HG02870 (cell line): ENCODE measurements around the gene LENEP.

Source experiments
- ATAC-seq: cut with Tn5 transposase; IDR thresholded peaks from one replicate; pipeline ENCODE4 v1.9.1; 2021; ENCODE audit warnings: mild to moderate bottlenecking, moderate library complexity; ENCODE audit not compliant: unreplicated experiment

LENEP gene

GRCh38 chr1:154993572-154994268 is at the start of gene LENEP:
Gene LENEP, plus strand, starts transcription at chr1:154993586. Its CDS starts 22 bp downstream, at chr1:154993608.
- ATAC-seq: no peak

- ATAC-seq: no peak
Observed at GRCh38 chr1:154943649-154944400, 49.6 kb upstream of the LENEP start.

- ATAC-seq: no peak
Observed at GRCh38 chr1:154944401-154945159, 48.8 kb upstream of the LENEP start.

GRCh38 chr1:154945160-154945961 is 48.0 kb upstream of the LENEP start:
- ATAC-seq: no peak

GRCh38 chr1:154945962-154946850 is 47.2 kb upstream of the LENEP start:
- ATAC-seq: no peak

GRCh38 chr1:154948079-154948478 is 45.3 kb upstream of the LENEP start:
- no peak for ATAC-seq

- no peak for ATAC-seq
Observed at GRCh38 chr1:154951901-154952657, 41.3 kb upstream of the LENEP start.

GRCh38 chr1:154952664-154953063 is 40.7 kb upstream of the LENEP start:
- no peak for ATAC-seq

- ATAC-seq: no peak
Observed at GRCh38 chr1:154953611-154954038, 39.8 kb upstream of the LENEP start.

GRCh38 chr1:154954541-154954940 is 38.8 kb upstream of the LENEP start:
- no peak for ATAC-seq

- peak; percentile 39 for ATAC-seq
Observed at GRCh38 chr1:154955039-154955717, 38.2 kb upstream of the LENEP start.

- ATAC-seq: peak; percentile 61
Observed at GRCh38 chr1:154955718-154956543, 37.5 kb upstream of the LENEP start, which contains the start of gene PBXIP1. Gene PBXIP1, minus strand, starts transcription at chr1:154956099. Its CDS starts 2,378 bp downstream, at chr1:154953721.

GRCh38 chr1:154956544-154956941 is 36.8 kb upstream of the LENEP start:
- no peak for ATAC-seq

- ATAC-seq: no peak
Observed at GRCh38 chr1:154957091-154957657, 36.2 kb upstream of the LENEP start.

GRCh38 chr1:154958036-154958435 is 35.4 kb upstream of the LENEP start:
- no peak for ATAC-seq

GRCh38 chr1:154958681-154959425 is 34.5 kb upstream of the LENEP start:
- no peak for ATAC-seq

- no peak for ATAC-seq
Observed at GRCh38 chr1:154959426-154959780, 34.0 kb upstream of the LENEP start.
